ENCODE data around the gene RDH8.
"Not testable (repeated sequence)": the region's sequence is repeated elsewhere in the genome, so short reads cannot be mapped to it uniquely, and the experiment has no call there.

Gene RDH8

GRCh38 chr19:10010939-10011338 is 2.3 kb upstream of the RDH8 start:
- Histone ChIP-seq H3K9me3 (ENCODE audit: control insufficient read depth in 1 of 2, low read length in 2 of 2) (no peaks in the 10 kb centered on the region), H3K4me3 (ENCODE audit: low read depth in 1 of 2, low read length in 2 of 2) (no peak overlapping the region), H3K27me3 (ENCODE audit: control insufficient read depth in 1 of 2, insufficient read depth in 2 of 2, low read length in 2 of 2) (peaks cover 14 to 25% of the 10 kb centered on the region in 2 donors), H3K9ac (ENCODE audit: low read depth in 1 of 2, low read length in 2 of 2) (no peak overlapping the region), H3K27ac (ENCODE audit: low read depth, low read length) (no peak overlapping the region), H3K4me1 (ENCODE audit: control insufficient read depth in 1 of 2, insufficient read depth in 2 of 2, low read length in 2 of 2) (peaks cover 5% of the 10 kb centered on the region in 2 donors), H3K36me3 (ENCODE audit: control insufficient read depth in 1 of 2, insufficient read depth in 2 of 2, low read length in 2 of 2) (no peaks in the 10 kb centered on the region)

- Histone ChIP-seq H3K9ac (ENCODE audit: low read depth in 1 of 2, low read length in 2 of 2) (no peak overlapping the region), H3K4me3 (ENCODE audit: low read depth in 1 of 2, low read length in 2 of 2) (no peak overlapping the region), H3K27ac (ENCODE audit: low read depth, low read length) (no peak overlapping the region), H3K36me3 (ENCODE audit: control insufficient read depth in 1 of 2, insufficient read depth in 2 of 2, low read length in 2 of 2) (no peaks in the 10 kb centered on the region), H3K9me3 (ENCODE audit: control insufficient read depth in 1 of 2, low read length in 2 of 2) (no peaks in the 10 kb centered on the region), H3K4me1 (ENCODE audit: control insufficient read depth in 1 of 2, insufficient read depth in 2 of 2, low read length in 2 of 2) (peaks cover 5% of the 10 kb centered on the region in 2 donors), H3K27me3 (ENCODE audit: control insufficient read depth in 1 of 2, insufficient read depth in 2 of 2, low read length in 2 of 2) (peaks cover 14 to 25% of the 10 kb centered on the region in 2 donors)
These were observed 1.3 kb upstream of the RDH8 start for GRCh38 chr19:10011974-10012373.

GRCh38 chr19:10013834-10014618 is 743 bp downstream of the RDH8 start:
- peaks cover 5% of the 10 kb centered on the region in 2 donors for H3K4me1 ChIP-seq (ENCODE audit: control insufficient read depth in 1 of 2, insufficient read depth in 2 of 2, low read length in 2 of 2)
- peaks cover 8 to 16% of the 10 kb centered on the region in 2 donors for H3K27me3 ChIP-seq (ENCODE audit: control insufficient read depth in 1 of 2, insufficient read depth in 2 of 2, low read length in 2 of 2)
- H3K9ac ChIP-seq (ENCODE audit: low read depth in 1 of 2, low read length in 2 of 2): no peak overlapping the region
- H3K36me3 ChIP-seq (ENCODE audit: control insufficient read depth in 1 of 2, insufficient read depth in 2 of 2, low read length in 2 of 2): no peaks in the 10 kb centered on the region
- H3K9me3 ChIP-seq (ENCODE audit: control insufficient read depth in 1 of 2, low read length in 2 of 2): no peaks in the 10 kb centered on the region
- no peak overlapping the region for H3K4me3 ChIP-seq (ENCODE audit: low read depth in 1 of 2, low read length in 2 of 2)
- no peak overlapping the region for H3K27ac ChIP-seq (ENCODE audit: low read depth, low read length)

GRCh38 chr19:10018263-10018662 is 5.0 kb downstream of the RDH8 start:
- Histone ChIP-seq H3K27me3 (ENCODE audit: control insufficient read depth in 1 of 2, insufficient read depth in 2 of 2, low read length in 2 of 2) (peaks cover 0 to 4% of the 10 kb centered on the region in 2 donors), H3K36me3 (ENCODE audit: control insufficient read depth in 1 of 2, insufficient read depth in 2 of 2, low read length in 2 of 2) (no peaks in the 10 kb centered on the region), H3K27ac (ENCODE audit: low read depth, low read length) (no peak overlapping the region), H3K4me1 (ENCODE audit: control insufficient read depth in 1 of 2, insufficient read depth in 2 of 2, low read length in 2 of 2) (peaks cover 0 to 2% of the 10 kb centered on the region in 2 donors), H3K4me3 (ENCODE audit: low read depth in 1 of 2, low read length in 2 of 2) (no peak overlapping the region), H3K9me3 (ENCODE audit: control insufficient read depth in 1 of 2, low read length in 2 of 2) (no peaks in the 10 kb centered on the region), H3K9ac (ENCODE audit: low read depth in 1 of 2, low read length in 2 of 2) (no peak overlapping the region)

GRCh38 chr19:10018786-10019185 is 5.5 kb downstream of the RDH8 start:
- Histone ChIP-seq H3K4me1 (ENCODE audit: control insufficient read depth in 1 of 2, insufficient read depth in 2 of 2, low read length in 2 of 2) (peaks cover 0 to 2% of the 10 kb centered on the region in 2 donors), H3K9me3 (ENCODE audit: control insufficient read depth in 1 of 2, low read length in 2 of 2) (no peaks in the 10 kb centered on the region), H3K27me3 (ENCODE audit: control insufficient read depth in 1 of 2, insufficient read depth in 2 of 2, low read length in 2 of 2) (peaks cover 0 to 4% of the 10 kb centered on the region in 2 donors), H3K9ac (ENCODE audit: low read depth in 1 of 2, low read length in 2 of 2) (no peak overlapping the region), H3K36me3 (ENCODE audit: control insufficient read depth in 1 of 2, insufficient read depth in 2 of 2, low read length in 2 of 2) (no peaks in the 10 kb centered on the region), H3K4me3 (ENCODE audit: low read depth in 1 of 2, low read length in 2 of 2) (no peak overlapping the region), H3K27ac (ENCODE audit: low read depth, low read length) (no peak overlapping the region)

GRCh38 chr19:10019246-10019645 is 6.0 kb downstream of the RDH8 start:
- no peaks in the 10 kb centered on the region for H3K36me3 ChIP-seq (ENCODE audit: control insufficient read depth in 1 of 2, insufficient read depth in 2 of 2, low read length in 2 of 2)
- no peaks in the 10 kb centered on the region for H3K27me3 ChIP-seq (ENCODE audit: control insufficient read depth in 1 of 2, insufficient read depth in 2 of 2, low read length in 2 of 2)
- H3K27ac ChIP-seq (ENCODE audit: low read depth, low read length): no peak overlapping the region
- no peaks in the 10 kb centered on the region for H3K9me3 ChIP-seq (ENCODE audit: control insufficient read depth in 1 of 2, low read length in 2 of 2)
- no peak overlapping the region for H3K4me3 ChIP-seq (ENCODE audit: low read depth in 1 of 2, low read length in 2 of 2)
- H3K4me1 ChIP-seq (ENCODE audit: control insufficient read depth in 1 of 2, insufficient read depth in 2 of 2, low read length in 2 of 2): peaks cover 0 to 2% of the 10 kb centered on the region in 2 donors
- no peak overlapping the region for H3K9ac ChIP-seq (ENCODE audit: low read depth in 1 of 2, low read length in 2 of 2)

- no peak overlapping the region for H3K9ac ChIP-seq (ENCODE audit: low read depth in 1 of 2, low read length in 2 of 2)
- no peaks in the 10 kb centered on the region for H3K27me3 ChIP-seq (ENCODE audit: control insufficient read depth in 1 of 2, insufficient read depth in 2 of 2, low read length in 2 of 2)
These were observed 7.6 kb downstream of the RDH8 start for GRCh38 chr19:10020851-10021250.

GRCh38 chr19:10021446-10021845 is 8.2 kb downstream of the RDH8 start:
- Histone ChIP-seq H3K4me1 (ENCODE audit: control insufficient read depth in 1 of 2, insufficient read depth in 2 of 2, low read length in 2 of 2) (peaks cover 0 to 2% of the 10 kb centered on the region in 2 donors), H3K9ac (ENCODE audit: low read depth in 1 of 2, low read length in 2 of 2) (no peak overlapping the region), H3K27ac (ENCODE audit: low read depth, low read length) (no peak overlapping the region), H3K36me3 (ENCODE audit: control insufficient read depth in 1 of 2, insufficient read depth in 2 of 2, low read length in 2 of 2) (no peaks in the 10 kb centered on the region), H3K9me3 (ENCODE audit: control insufficient read depth in 1 of 2, low read length in 2 of 2) (no peaks in the 10 kb centered on the region), H3K4me3 (ENCODE audit: low read depth in 1 of 2, low read length in 2 of 2) (no peak overlapping the region), H3K27me3 (ENCODE audit: control insufficient read depth in 1 of 2, insufficient read depth in 2 of 2, low read length in 2 of 2) (no peaks in the 10 kb centered on the region)

More at GRCh38 chr19:10020851-10021250, 7.6 kb downstream of the RDH8 start:
- Histone ChIP-seq H3K9me3 (ENCODE audit: control insufficient read depth in 1 of 2, low read length in 2 of 2) (no peaks in the 10 kb centered on the region), H3K27ac (ENCODE audit: low read depth, low read length) (no peak overlapping the region), H3K4me1 (ENCODE audit: control insufficient read depth in 1 of 2, insufficient read depth in 2 of 2, low read length in 2 of 2) (peaks cover 0 to 2% of the 10 kb centered on the region in 2 donors), H3K4me3 (ENCODE audit: low read depth in 1 of 2, low read length in 2 of 2) (no peak overlapping the region), H3K36me3 (ENCODE audit: control insufficient read depth in 1 of 2, insufficient read depth in 2 of 2, low read length in 2 of 2) (no peaks in the 10 kb centered on the region)

- no peaks in the 10 kb centered on the region for H3K27me3 ChIP-seq (ENCODE audit: control insufficient read depth in 1 of 2, insufficient read depth in 2 of 2, low read length in 2 of 2)
- H3K27ac ChIP-seq (ENCODE audit: low read depth, low read length): no peak overlapping the region
- no peaks in the 10 kb centered on the region for H3K36me3 ChIP-seq (ENCODE audit: control insufficient read depth in 1 of 2, insufficient read depth in 2 of 2, low read length in 2 of 2)
- no peaks in the 10 kb centered on the region for H3K9me3 ChIP-seq (ENCODE audit: control insufficient read depth in 1 of 2, low read length in 2 of 2)
- H3K9ac ChIP-seq (ENCODE audit: low read depth in 1 of 2, low read length in 2 of 2): no peak overlapping the region
- peaks cover 0 to 2% of the 10 kb centered on the region in 2 donors for H3K4me1 ChIP-seq (ENCODE audit: control insufficient read depth in 1 of 2, insufficient read depth in 2 of 2, low read length in 2 of 2)
- H3K4me3 ChIP-seq (ENCODE audit: low read depth in 1 of 2, low read length in 2 of 2): no peak overlapping the region
These were observed 8.6 kb downstream of the RDH8 start for GRCh38 chr19:10021863-10022262.

GRCh38 chr19:10023096-10023495 is 9.8 kb downstream of the RDH8 start:
- not testable (repeated sequence) for H3K9me3 ChIP-seq (ENCODE audit: control insufficient read depth in 1 of 2, low read length in 2 of 2); H3K27me3 ChIP-seq (ENCODE audit: control insufficient read depth in 1 of 2, insufficient read depth in 2 of 2, low read length in 2 of 2); H3K36me3 ChIP-seq (ENCODE audit: control insufficient read depth in 1 of 2, insufficient read depth in 2 of 2, low read length in 2 of 2); H3K9ac ChIP-seq (ENCODE audit: low read depth in 1 of 2, low read length in 2 of 2); H3K4me1 ChIP-seq (ENCODE audit: control insufficient read depth in 1 of 2, insufficient read depth in 2 of 2, low read length in 2 of 2); H3K4me3 ChIP-seq (ENCODE audit: low read depth in 1 of 2, low read length in 2 of 2); H3K27ac ChIP-seq (ENCODE audit: low read depth, low read length)
